ENCODE results near the gene PIF1.
"Not testable (repeated sequence)": the region's sequence is repeated elsewhere in the genome, so short reads cannot be mapped to it uniquely, and the experiment has no call there.

PIF1 gene

DNA sequence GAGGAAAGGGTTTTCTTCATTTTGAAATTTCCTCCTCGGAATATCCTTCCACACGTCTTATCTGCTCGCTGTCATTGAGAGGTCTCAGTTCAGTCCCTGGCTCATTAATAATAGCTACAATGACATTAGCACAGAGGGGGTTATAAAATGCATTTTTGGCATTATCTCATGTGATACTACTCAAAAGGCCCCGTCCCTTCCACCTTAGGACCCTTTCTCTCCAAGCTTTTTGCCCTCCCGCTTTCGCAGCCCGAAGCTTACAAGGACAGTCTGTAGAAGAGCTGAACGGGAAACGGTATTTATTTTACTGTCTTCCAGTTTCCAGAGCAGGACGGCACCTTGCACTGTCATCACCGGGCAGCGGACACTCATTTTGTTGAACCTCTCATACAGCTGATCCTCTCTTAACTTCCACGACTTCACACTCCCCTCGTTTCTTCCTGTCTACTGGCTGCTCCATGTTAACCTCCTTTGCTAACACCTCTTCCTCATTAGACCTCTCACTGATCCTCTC, 10.6 kb upstream of the PIF1 start:
- TF ChIP-seq, protein P1, sequence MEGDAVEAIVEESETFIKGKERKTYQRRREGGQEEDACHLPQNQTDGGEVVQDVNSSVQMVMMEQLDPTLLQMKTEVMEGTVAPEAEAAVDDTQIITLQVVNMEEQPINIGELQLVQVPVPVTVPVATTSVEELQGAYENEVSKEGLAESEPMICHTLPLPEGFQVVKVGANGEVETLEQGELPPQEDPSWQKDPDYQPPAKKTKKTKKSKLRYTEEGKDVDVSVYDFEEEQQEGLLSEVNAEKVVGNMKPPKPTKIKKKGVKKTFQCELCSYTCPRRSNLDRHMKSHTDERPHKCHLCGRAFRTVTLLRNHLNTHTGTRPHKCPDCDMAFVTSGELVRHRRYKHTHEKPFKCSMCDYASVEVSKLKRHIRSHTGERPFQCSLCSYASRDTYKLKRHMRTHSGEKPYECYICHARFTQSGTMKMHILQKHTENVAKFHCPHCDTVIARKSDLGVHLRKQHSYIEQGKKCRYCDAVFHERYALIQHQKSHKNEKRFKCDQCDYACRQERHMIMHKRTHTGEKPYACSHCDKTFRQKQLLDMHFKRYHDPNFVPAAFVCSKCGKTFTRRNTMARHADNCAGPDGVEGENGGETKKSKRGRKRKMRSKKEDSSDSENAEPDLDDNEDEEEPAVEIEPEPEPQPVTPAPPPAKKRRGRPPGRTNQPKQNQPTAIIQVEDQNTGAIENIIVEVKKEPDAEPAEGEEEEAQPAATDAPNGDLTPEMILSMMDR (IDR thresholded peaks at IDR 0.05; ENCODE audit: control insufficient read depth, insufficient read depth, low read depth, low read length, missing control alignments), result no peak
- H3K4me3 ChIP-seq (ENCODE audit: control insufficient read depth, low read depth, low read length), result no peak overlapping the region
- DNase-seq (ENCODE audit: low read depth), result no peak

DNA sequence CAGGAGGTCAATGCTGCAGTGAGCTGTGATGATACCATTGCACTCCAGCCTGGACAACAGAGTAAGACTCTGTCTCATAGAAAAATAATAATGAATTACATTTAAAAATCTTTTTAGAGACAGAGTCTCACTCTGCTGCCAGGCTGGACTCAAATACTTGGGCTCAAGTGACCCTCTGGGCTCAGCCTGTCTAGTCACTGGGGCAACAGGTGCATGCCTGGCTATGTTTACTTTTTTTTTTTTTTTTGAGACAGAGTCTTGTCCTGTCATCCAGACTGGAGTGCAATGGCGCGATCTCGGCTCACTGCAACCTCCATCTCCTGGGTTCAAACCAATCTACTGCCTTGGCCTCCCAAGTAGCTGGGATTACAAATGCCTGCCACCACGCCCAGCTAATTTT, 8.2 kb upstream of the PIF1 start:
- DNase-seq (ENCODE audit: low read depth), result no peak
- no peak overlapping the region for H3K4me3 ChIP-seq (ENCODE audit: control insufficient read depth, low read depth, low read length)
- TF ChIP-seq, protein P1 (IDR thresholded peaks at IDR 0.05; ENCODE audit: control insufficient read depth, insufficient read depth, low read depth, low read length, missing control alignments), result no peak

DNA sequence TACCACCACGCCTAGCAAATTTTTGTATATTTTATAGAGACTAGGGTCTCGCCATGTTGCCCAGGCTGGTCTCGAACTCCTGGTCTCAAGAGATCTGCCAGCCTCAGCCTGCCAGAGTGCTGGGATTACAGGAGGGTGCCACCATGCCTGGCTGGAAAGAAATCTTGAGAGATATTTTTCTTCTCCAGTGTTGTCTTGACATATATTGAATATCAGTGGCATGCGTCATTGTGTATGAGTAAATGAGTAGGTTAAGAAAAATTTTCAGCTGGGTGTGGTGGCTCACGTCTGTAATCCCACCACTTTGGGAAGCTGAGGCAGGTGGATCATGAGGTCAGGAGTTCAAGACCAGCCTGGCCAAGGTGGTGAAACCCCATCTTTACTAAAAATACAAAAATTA, 3.5 kb upstream of the PIF1 start:
- no peak overlapping the region for H3K4me3 ChIP-seq (ENCODE audit: control insufficient read depth, low read depth, low read length)
- TF ChIP-seq, protein P1 (IDR thresholded peaks at IDR 0.05; ENCODE audit: control insufficient read depth, insufficient read depth, low read depth, low read length, missing control alignments), result no peak

DNA sequence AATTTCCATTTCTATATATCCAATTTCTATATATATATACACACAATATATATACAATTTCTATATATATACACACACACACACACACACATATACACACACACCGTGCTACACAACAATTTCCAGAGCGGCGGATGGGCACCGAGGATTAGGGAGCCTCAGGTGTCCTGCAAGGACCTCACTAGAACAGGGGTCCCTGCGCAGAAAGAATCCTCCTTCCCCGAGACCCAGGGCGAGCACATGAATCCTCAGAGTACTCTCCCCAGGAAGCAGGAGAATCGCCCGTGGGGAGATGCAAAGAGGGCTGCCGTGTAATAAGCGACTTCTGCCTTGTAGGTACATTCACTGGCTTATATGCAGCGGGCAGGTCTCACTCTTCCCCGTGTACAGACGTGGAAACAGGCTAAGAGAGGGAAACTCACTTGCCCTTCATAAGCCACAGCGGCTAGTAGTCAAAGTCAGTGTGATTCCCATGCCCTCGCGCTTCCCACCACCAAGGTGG, 467 bp downstream of the PIF1 start:
- no peak for DNase-seq (ENCODE audit: low read depth)
- peak overlapping the region; percentile 51 for H3K4me3 ChIP-seq (ENCODE audit: control insufficient read depth, low read depth, low read length)
- TF ChIP-seq, protein P1 (IDR thresholded peaks at IDR 0.05; ENCODE audit: control insufficient read depth, insufficient read depth, low read depth, low read length, missing control alignments), result no peak

More for the DNA sequence above, 3.5 kb upstream of the PIF1 start:
- no peak for DNase-seq (ENCODE audit: low read depth)

DNA sequence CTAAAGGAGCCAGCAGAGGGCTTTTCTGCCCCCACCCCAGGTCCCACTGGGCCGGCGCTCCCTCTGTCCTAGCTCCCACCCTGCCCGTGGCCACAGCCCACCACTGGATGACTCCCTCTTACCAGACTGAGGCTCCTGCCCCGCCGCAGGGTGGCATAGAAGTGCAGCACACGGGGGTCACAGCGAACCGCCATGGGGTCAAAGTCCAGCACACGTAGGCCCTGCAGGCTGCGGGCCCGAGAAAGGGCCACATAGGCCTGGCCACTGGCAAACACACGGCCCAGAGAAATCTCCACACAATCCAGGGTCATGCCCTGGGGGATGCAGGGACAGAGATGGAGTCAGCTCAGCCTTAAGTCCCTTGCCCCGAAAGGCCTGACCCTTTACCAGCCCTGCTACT, 9.0 kb downstream of the PIF1 start:
- no peak for DNase-seq (ENCODE audit: low read depth)
- TF ChIP-seq, protein P1 (IDR thresholded peaks at IDR 0.05; ENCODE audit: control insufficient read depth, insufficient read depth, low read depth, low read length, missing control alignments), result no peak
- no peak overlapping the region for H3K4me3 ChIP-seq (ENCODE audit: control insufficient read depth, low read depth, low read length)

DNA sequence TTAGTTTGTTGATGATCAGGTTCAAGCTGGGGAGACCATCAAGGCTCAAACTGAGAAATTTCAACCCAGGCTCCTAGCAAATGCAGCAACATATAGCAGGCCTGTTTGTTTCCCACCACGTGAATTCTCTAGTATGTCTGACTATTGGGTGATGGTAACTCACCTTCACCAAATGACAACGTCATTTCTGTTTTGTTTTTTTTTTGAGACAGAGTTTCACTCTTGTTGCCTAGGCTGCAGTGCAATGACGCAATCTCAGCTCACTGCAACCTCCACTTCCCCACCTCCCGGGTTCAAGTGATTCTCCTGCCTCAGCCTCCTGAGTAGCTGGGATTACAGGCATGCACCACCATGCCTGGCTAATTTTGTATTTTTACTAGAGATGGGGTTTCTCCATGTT, 10.5 kb downstream of the PIF1 start:
- not testable (repeated sequence) for DNase-seq (ENCODE audit: low read depth); H3K4me3 ChIP-seq (ENCODE audit: control insufficient read depth, low read depth, low read length)

DNA sequence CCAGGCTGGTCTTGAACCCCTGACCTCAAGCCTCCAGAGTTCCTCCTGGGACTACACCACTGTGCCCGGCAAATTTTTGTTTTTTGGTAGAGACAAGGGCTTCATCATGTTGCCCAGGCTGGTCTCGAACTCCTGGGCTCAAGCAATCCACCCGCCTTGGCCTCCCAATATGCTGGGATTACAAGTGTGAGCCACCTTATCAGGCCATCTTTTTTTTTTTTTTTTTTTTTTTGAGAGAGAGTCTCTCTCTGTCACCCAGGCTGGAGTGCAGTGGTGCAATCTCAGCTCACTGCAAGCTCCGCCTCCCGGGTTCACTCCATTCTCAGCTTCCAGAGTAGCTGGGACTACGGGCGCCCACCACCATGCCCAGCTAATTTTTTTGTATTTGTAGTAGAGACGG, 11.2 kb downstream of the PIF1 start:
- not testable (repeated sequence) for DNase-seq (ENCODE audit: low read depth); H3K4me3 ChIP-seq (ENCODE audit: control insufficient read depth, low read depth, low read length)

DNA sequence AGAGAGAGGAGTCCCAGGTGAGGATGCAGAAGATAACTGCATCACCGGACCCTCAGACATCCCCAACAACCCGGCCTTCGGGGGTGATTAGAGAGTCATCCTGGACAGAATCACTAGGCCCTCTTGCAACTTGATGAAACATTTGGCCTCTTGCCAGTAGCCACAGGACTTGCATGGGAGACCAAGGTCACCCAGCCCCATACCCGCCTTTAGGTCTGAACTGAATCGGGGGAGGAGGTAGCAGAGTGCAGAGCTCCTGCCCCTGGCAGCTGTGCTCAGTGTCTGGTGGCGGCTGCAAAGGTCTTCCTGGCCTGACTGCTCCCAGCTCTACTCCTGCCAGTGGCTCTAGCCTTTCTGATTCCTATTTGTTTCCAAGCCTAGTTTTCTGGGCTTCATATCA, 12.4 kb downstream of the PIF1 start:
- H3K4me3 ChIP-seq (ENCODE audit: control insufficient read depth, low read depth, low read length), result no peak overlapping the region
- TF ChIP-seq, protein P1 (IDR thresholded peaks at IDR 0.05; ENCODE audit: control insufficient read depth, insufficient read depth, low read depth, low read length, missing control alignments), result no peak
- no peak for DNase-seq (ENCODE audit: low read depth)
